ENCODE results near the gene SLC28A1.

SLC28A1 gene

GRCh38 chr15:84938726-84939125 lies 54.3 kb downstream of the SLC28A1 start:
- no peak for DNase-seq (ENCODE audit: low read depth, low spot score)

DNA sequence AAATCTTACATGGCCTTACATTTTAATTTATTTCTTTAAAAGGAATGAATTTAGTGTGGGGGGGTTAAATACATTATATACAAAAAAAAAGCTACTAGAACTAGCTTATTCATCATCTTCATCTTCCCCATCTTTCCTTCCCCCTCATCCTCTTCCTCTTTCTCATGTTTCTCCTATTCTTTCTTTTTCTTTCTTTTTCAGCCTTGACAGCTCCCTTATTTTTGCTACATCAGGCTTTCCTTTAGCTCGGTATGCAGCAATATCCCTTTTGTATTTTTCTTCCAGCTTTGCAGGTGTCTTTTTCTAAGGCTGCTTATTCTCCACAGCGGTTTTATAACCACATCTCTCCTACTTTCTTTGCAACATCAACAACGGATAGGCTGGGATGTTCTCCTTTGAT lies 55.9 kb downstream of the SLC28A1 start:
- DNase-seq (ENCODE audit: low read depth, low spot score) = no peak

GRCh38 chr15:84942456-84942855 lies 58.0 kb downstream of the SLC28A1 start:
- no peak for DNase-seq (ENCODE audit: low read depth, low spot score)

- no peak for DNase-seq (ENCODE audit: low read depth, low spot score)
Observed at GRCh38 chr15:84944311-84944710, 59.8 kb downstream of the SLC28A1 start.

DNA sequence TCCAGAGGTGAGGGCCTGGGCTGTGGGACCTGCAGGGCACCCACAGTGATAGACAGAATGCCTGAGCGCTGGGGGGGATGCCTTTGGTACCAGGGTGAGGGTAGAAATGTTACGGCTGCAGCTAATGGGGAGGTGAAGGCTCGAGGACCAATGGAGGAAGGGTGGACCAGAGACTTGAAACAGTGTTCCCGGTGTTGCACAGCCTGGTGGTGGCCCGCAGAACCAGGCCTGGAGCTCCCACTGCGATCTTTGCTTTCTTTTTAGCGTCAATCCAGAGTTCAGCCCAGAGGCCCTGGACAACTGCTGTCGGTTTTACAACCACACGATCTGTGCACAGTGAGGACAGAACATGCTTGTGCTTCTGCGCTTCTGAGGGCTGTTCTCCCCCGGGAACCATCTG lies 60.4 kb downstream of the SLC28A1 start:
- DNase-seq (ENCODE audit: low read depth, low spot score) = no peak

GRCh38 chr15:84946772-84947489 lies 62.5 kb downstream of the SLC28A1 start:
- no peak for DNase-seq (ENCODE audit: low read depth, low spot score)

DNA sequence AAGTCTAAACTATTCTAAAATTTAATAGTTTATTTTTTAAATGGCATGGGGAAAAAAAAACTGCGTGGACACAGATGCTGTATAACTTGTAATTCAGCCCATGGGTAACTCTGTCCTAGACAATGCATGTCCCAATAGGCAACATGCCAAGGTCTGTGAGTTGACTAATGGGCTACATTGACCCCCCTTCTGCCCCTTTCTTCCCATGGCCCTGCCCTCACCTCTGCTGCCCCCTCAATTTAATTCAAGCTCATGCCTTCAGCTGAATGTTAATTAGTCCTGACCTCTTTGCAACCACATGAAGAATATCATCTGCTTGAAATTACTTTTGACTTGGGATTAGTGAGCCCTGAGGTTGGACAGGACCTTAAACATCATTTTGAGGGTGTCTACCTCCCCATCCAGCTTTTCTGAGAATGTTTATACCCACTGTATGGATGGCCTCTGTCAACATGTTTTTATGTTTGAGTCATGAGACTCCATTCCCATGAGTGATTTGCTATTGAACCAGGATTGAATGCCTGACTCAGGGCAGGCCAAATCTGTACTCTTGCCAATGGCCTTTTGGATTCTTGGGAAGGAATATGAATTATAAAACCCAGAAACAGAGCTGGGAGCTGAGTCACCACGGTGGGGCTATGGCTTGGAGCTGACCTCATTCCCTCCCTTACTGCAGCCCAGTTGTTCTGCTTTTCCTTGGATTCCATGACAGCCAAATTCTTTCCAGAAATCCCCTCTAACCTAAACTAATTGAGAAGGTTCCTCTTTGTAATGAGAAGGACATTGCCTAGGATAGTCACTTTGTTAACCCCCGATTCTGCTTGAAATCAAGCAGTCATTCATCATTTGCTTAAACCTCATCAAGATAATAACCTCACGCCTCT lies 63.7 kb downstream of the SLC28A1 start:
- peak; percentile 36 for DNase-seq (ENCODE audit: low read depth, low spot score)

GRCh38 chr15:84949043-84949442 lies 64.6 kb downstream of the SLC28A1 start:
- DNase-seq (ENCODE audit: low read depth, low spot score) = no peak

DNA sequence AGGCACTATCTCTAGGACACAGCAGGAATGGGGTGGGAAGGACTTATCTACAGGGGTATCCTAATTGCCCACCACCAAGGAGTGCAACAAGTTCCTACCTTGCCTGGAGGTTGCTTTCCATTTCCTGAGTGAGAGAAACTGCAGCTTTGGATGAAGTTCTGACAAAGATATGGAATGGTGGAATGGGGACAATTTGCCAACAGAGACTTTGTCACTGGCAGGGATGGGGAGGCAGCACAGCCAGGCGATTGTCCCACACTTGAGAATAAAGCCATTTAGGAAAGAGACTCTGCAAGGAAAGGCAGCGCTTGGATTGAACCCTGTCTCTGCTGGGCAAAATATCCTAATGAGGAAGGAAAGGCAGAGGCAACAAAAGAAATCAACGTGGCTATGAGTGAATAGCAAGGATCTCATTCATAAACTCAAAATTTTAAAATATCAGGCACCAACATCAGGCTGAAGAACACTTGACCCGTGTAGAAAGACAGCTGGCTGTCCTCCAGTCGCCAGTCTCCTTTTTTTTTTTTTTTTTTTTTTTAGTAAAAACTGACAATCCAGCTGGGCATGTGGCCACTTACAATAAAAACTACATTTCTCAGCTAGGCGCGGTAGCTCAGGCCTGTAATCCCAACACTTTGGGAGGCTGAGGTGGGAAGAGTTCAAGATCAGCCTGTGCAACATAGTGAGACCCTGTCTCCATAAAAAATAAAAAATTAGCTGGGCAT lies 65.5 kb downstream of the SLC28A1 start:
- no peak for DNase-seq (ENCODE audit: low read depth, low spot score)

DNA sequence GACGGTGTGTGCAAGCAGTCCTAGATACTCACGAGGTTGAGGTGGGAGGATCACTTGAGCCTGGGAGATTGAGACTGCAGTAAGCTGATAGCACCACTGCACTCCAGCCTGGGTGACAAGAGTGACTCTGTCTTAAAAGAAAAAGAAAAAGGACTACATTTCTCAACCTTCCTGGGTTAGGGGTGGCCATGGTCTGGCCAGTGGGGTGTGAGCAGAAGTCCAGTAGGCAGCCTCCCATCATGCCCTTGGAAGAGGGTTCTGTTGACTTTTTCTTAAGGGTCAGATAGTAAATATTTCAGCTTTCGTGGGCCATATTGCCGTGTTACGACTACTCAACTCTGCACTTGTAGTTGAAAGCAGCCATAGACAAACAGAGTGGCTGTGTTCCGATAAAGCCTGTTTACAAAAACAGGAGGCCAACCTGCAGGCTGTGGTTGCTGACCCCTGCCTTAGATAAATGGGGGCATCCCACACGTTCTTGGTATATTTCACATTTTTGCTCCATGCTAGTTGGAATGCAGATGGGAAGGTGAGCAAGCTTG lies 66.2 kb downstream of the SLC28A1 start:
- DNase-seq (ENCODE audit: low read depth, low spot score) = no peak

DNA sequence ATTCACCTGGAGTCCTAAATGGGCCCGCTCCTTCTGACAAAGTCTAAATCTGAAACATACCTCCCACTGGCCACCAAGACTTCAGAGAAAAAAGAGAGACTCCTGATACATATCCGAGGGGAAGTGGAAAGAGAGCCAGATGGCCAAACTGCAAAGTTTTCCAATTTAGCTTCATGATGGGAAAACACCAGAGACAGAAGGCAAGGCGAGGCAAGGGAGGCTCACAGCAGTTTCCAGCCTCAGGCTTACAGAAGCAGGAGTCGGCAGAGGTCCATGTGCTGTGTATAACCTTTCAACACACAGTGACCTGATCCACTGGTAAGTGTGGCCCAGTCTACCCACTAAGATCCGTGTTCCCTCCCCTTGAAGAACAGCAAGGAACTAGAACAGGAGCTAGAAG lies 67.3 kb downstream of the SLC28A1 start:
- DNase-seq (ENCODE audit: low read depth, low spot score) = no peak

DNA sequence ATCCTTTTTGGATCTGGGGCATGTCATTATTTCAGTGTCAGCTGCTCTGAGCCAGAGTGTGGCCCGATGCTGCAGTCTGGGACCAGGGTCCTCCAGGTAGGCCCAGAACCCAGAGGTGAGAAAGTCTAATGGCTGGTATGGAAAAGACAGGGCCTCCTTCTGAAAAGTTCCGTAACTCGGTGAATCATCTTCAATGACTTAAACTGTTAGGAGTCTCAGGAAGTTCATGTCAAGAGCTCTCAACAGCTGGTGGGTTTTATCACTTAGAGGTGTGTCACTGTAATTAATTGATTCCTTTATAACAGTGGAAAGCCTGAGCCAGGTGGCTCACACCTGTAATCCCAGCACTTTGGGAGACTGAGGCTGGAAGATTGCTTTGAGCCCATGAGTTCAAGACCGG lies 68.7 kb downstream of the SLC28A1 start:
- DNase-seq (ENCODE audit: low read depth, low spot score) = no peak

DNA sequence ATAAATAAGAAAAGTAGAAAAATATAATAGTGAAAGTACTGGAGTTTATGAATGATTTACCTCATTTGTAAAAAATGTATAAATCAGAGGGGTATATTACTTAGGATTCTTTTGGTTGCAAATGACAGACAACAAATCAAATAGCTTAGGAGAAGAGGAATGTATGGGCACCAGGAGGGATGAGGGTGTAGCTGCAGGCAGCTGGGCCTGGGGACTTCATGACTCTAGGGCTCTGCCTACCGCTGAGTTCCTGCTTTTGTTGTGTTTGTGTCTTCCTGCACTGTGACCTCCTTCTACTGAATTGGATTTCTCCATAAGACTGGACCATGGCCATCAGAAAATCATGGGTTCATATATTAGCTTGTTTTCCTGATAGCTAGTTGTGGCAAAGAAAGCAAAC lies 69.3 kb downstream of the SLC28A1 start:
- no peak for DNase-seq (ENCODE audit: low read depth, low spot score)

- peak; percentile 51 for DNase-seq (ENCODE audit: low read depth, low spot score)
Observed at GRCh38 chr15:84955089-84955848, 70.8 kb downstream of the SLC28A1 start.

DNA sequence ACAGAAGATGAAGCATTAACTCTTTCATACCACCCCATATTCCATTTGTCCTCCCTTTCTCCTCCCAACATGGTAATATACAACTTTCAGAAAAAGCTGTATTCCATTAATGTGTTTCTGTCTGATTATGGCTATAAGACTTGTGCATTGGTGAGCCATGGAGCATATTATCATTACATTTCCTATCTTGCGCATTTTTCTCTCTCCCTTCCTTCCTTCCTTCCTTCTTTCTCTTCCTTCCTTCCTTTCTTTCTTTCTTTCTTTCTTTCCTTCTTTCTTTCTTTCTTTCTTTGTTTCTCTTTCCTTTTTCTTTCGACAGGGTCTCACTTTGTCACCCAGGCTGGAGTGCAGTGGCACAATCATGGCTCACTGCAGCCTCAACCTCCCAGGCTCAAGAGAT lies 71.7 kb downstream of the SLC28A1 start:
- no peak for DNase-seq (ENCODE audit: low read depth, low spot score)

GRCh38 chr15:84960391-84961113 lies 76.1 kb downstream of the SLC28A1 start:
- DNase-seq (ENCODE audit: low read depth, low spot score) = no peak

- no peak for DNase-seq (ENCODE audit: low read depth, low spot score)
Observed at GRCh38 chr15:84961114-84961452, 76.6 kb downstream of the SLC28A1 start.

DNA sequence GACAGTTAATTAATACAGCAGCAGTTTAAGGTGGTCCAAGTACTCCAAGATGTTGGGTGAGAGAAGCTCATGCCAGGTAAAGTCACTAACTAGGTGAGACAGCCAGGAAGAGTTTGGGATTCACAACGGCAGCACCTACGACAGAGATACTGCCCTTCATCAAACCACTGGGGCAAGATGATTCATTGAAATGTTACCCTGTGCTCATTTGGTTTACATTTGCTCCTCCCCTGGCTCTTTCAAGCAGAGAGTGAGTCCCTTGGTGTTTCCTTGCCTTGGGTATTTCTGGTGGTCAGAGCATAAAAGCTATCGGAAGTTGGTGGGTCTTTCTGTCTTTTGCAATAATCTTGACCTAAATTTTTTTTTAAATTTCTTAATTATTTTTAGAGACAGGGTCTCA lies 77.2 kb downstream of the SLC28A1 start:
- DNase-seq (ENCODE audit: low read depth, low spot score) = no peak

DNA sequence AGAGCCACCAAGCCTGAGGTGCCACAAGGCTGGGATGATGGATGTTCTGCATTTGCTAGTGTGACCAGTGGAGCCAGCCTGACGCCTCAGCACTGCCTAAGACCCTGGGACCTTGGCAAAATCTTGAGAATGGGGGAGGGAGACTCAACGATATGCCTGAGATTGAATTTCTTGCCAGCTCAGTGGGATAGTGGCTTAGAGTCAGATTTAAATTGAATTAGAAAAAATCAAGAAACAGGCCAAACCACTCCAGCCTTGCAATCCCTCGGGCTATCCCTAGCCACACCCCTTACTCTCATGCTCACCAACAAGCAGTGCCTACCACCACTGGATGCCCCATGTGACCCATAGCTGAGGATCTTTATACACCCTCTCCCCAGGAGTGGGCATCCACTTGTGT lies 78.5 kb downstream of the SLC28A1 start:
- no peak for DNase-seq (ENCODE audit: low read depth, low spot score)

GRCh38 chr15:84967380-84967779 lies 82.9 kb downstream of the SLC28A1 start:
- DNase-seq (ENCODE audit: low read depth, low spot score) = no peak

DNA sequence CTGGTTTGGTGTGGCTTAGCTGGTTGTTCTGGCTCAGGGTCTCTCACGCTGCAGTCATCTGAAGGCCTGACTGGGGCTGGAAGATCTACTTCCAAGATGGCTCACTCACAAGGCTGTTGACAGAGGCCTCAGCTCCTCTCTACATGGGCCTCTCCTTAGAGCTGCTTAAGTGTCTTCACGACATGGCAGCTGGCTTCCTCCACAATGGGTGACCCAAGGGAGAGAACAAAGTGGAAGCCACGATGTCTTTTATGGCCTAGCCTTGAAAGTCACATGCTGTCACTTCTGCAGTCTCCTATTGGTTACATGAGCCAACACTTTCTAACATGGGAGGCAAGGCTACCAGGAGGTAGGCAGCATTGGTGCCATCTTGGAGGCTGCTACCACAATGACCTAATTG lies 83.8 kb downstream of the SLC28A1 start:
- DNase-seq (ENCODE audit: low read depth, low spot score) = no peak

All from smooth muscle cell of the brain vasculature (primary cell).